Heart left ventricle (tissue), 16 donors: ENCODE data around the gene HS1BP3. TPM values are rescaled to one million over a fixed set of nuclear protein-coding genes. Genes with fewer than 3 reads are reported as not detected.
A peak's percentile ranks its signal among the peaks of the same experiment; 100 is the strongest.

Experiments
- ATAC-seq, 4 donors: fragments of 200-7000 bp; cut with Tn5 transposase; one replicate each; pipeline ENCODE4 v1.9.1; 2020 to 2022; ENCODE audit warnings: moderate library complexity in 4 of 4, mild to moderate bottlenecking in 3 of 4, moderate number of reproducible peaks in 1 of 4
- DNase-seq, 5 donors: peaks; one replicate each; pipeline ENCODE4 v3.0.0-alpha.2; 2020
- H3K27ac ChIP-seq, 12 donors: fragments of 200-600 bp; sonication (generic) in 4 of 12; one replicate each; pipeline versions ENCODE4 v1.5.0 to v1.8.0; 2016 to 2022; ENCODE audit warnings: mild to moderate bottlenecking in 2 of 12
- H3K27me3 ChIP-seq, 9 donors: fragments of 200-600 bp; sonication (generic) in 2 of 9; one replicate each; pipeline versions ENCODE4 v1.5.1 to v1.8.0; 2016 to 2022; ENCODE audit warnings: mild to moderate bottlenecking in 3 of 9
- H3K36me3 ChIP-seq, 9 donors: fragments of 200-600 bp; sonication (generic) in 2 of 9; one replicate each; pipeline versions ENCODE4 v1.5.0 to v1.8.0; 2018 to 2022; ENCODE audit warnings: mild to moderate bottlenecking in 2 of 9
- H3K4me1 ChIP-seq, 12 donors: fragments of 200-600 bp; sonication (generic) in 4 of 12; one replicate each; pipeline versions ENCODE4 v1.5.0 to v1.8.0; 2016 to 2022; ENCODE audit warnings: mild to moderate bottlenecking in 3 of 12
- H3K4me3 ChIP-seq, 12 donors: fragments of 200-600 bp; sonication (generic) in 4 of 12; one replicate each; pipeline versions ENCODE4 v1.5.0 to v1.8.0; 2017 to 2022; ENCODE audit warnings: mild to moderate bottlenecking in 9 of 12, moderate library complexity in 4 of 12
- H3K9me3 ChIP-seq, 12 donors: fragments of 200-600 bp; sonication (generic) in 4 of 12; one replicate each; pipeline versions ENCODE4 v1.5.0 to v1.8.0; 2016 to 2022; ENCODE audit warnings: mild to moderate bottlenecking in 1 of 12
- POLR2A ChIP-seq, 2 donors: fragments of 450-650 bp; IDR thresholded peaks; one replicate each; pipeline ENCODE4 v1.6.1; 2017; ENCODE audit warnings: antibody characterized with exemption in 2 of 2, mild to moderate bottlenecking in 2 of 2, moderate library complexity in 2 of 2
- WGBS, 4 donors: extraction: QIAGEN DNeasy Blood & Tissue Kit in 2 of 4; methylation state at CpG; one replicate each; pipeline versions ENCODE4 v1.1.5 to v1.1.7; 2013 to 2018; 5-methylcytosine and 5-hydroxymethylcytosine counted together
- intact Hi-C, 10 donors: fragments of 100-400 bp; cut with DNase I; formaldehyde crosslinking; loops; one replicate each; pipeline versions ENCODE4 v1.11.1 to v1.14.2; 2022
- polyA plus RNA-seq, 2 donors: library from polyadenylated mRNA; stranded (reverse); fragments of 200-250 nt; gene quantifications; one replicate each; pipeline ENCODE4 v1.2.3, GENCODE V29; 2013
- total RNA-seq, 9 donors: library from RNA; depleted of rRNA in 2 of 9; stranded (reverse); fragments of >200 nt in 2 of 9; fragmentation: NEBNext Ultra II Directional in 3 of 9; extraction: Animal tissue kit (Norgen Biotek cat#: 25700) in 3 of 9; gene quantifications; one replicate each; pipeline versions ENCODE4 v1.1.0 to v1.2.4, GENCODE V29; 2016 to 2023
- TF ChIP-seq, protein P1 (sequence below), 12 donors: fragments of 200-600 bp; sonication (generic) in 4 of 12; IDR thresholded peaks; one replicate each; pipeline versions ENCODE4 v1.5.0 to v1.8.0; 2018 to 2022; ENCODE audit warnings: antibody characterized with exemption in 12 of 12, mild to moderate bottlenecking in 5 of 12
- donor health status: ischemic (EF 13 %, LVEDD 7.1; RV severe dilation, severe dysfunction).
- donor health status: healthy with polysubstance abuse.
- donor health status: DM: no; HTN: yes; CAD: no.
- donor health status: DM: no; HTN: no; CAD: no.
- donor health status: ischemic (EF 25% LVEDD 6.9; RV normal size, moderate dysfunction).
- donor health status: ischemic (EF 25% LVEDD 5.7; RV mildly dilated, moderate dysfunction).
- donor health status: healthy.
- donor health status: DM: yes; HTN: yes; CAD: no.
- donor health status: ischemic (EF 35%, LVEDD 5.7; RV mildly dilated, moderate dysfunction).
- donor health status: nonischemic (EF 11% LVEDD 7.7; RV severe dilation, severe dysfunction).
- donor health status: DM: yes; HTN: yes; CAD: no.
- donor health status: PGD.
- donor health status: ischemic (EF 29% LVEDD 5.4; RV normal size, mild dysfunction).
- donor health status: nonischemic (EF 23%, LVEDD 6.1; RV moderate dilation, normal function).

Gene HS1BP3
- total and polyA plus RNA-seq, 11 donors: 12.7 to 23.7 (median 21.0) TPM

DNA sequence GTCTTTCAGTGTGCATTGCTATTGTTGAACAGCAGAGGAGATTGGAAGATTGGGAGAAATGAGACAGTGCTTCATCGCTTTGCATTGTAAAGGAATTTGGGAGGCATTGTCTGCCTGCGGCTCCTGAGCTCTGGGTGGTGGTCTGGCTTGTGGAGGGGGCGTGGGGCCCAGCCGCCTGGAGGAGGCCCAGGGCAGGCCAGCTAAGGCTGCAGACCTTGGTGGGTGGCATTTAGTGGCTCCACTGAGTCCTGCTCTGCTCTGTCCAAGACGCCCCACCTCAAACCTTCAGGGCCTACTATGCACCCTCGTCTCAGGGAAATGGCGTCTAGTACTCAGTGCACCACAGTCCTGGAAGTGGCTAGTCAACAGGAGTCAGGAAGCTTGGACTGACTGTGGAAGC lies 5.7 kb upstream of the HS1BP3 start:
- intact Hi-C loops: loop anchor here in 2 of 10 donors (5.0 kb wide), 2 partner anchors 171 to 479 kb away; no protein-coding TSS in a partner anchor
- H3K27me3 ChIP-seq: peaks cover 3 to 34% (median 9%) of the 10 kb centered on the region in 9 donors

DNA sequence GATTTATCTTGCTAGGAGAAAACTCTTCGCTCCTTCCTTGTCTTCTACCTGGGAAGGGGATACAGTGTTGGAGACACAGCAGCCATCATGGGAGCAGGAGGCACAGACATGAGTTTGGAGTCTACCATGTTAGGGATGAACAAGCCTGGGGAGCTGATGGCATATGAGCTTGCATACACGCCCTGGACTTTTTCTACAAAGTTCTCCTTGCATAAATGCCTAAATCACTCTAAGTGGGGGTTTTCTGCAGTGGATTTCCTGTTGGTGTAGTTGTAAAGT lies 3.6 kb upstream of the HS1BP3 start:
- Histone ChIP-seq H3K4me1 (peaks cover 4 to 18% (median 15%) of the 10 kb centered on the region in 12 donors), H3K27ac (no peak overlapping the region), H3K4me3 (no peak overlapping the region), H3K9me3 (no peaks in the 10 kb centered on the region), H3K27me3 (peaks cover 0 to 14% (median 3%) of the 10 kb centered on the region in 9 donors), H3K36me3 (no peaks in the 10 kb centered on the region)
- intact Hi-C loops: no loop called here
- no peak for TF ChIP-seq POLR2A (IDR thresholded peaks at IDR 0.05)
- TF ChIP-seq, protein P1, sequence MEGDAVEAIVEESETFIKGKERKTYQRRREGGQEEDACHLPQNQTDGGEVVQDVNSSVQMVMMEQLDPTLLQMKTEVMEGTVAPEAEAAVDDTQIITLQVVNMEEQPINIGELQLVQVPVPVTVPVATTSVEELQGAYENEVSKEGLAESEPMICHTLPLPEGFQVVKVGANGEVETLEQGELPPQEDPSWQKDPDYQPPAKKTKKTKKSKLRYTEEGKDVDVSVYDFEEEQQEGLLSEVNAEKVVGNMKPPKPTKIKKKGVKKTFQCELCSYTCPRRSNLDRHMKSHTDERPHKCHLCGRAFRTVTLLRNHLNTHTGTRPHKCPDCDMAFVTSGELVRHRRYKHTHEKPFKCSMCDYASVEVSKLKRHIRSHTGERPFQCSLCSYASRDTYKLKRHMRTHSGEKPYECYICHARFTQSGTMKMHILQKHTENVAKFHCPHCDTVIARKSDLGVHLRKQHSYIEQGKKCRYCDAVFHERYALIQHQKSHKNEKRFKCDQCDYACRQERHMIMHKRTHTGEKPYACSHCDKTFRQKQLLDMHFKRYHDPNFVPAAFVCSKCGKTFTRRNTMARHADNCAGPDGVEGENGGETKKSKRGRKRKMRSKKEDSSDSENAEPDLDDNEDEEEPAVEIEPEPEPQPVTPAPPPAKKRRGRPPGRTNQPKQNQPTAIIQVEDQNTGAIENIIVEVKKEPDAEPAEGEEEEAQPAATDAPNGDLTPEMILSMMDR (IDR thresholded peaks at IDR 0.05): no peak
- DNase-seq (no peak), ATAC-seq (no peak)
- WGBS, 4 donors: 89 to 100% (median 95%) methylated on average over 2 of the region's 2 CpGs

More for the DNA sequence above, 5.7 kb upstream of the HS1BP3 start:
- Histone ChIP-seq H3K4me1 (peaks cover 0 to 5% (median 3%) of the 10 kb centered on the region in 12 donors), H3K9me3 (no peaks in the 10 kb centered on the region), H3K36me3 (no peaks in the 10 kb centered on the region), H3K4me3 (no peak overlapping the region), H3K27ac (no peak overlapping the region)
- DNase-seq: peak in 1 of 5 donors; percentile 24
- no peak for TF ChIP-seq POLR2A (IDR thresholded peaks at IDR 0.05)
- TF ChIP-seq, protein P1 (IDR thresholded peaks at IDR 0.05): no peak
- no peak for ATAC-seq
- 83 to 93% (median 84%) methylated on average over 6 to 7 of the region's 7 CpGs for WGBS, 4 donors

GRCh38 chr2:20653695-20654534 lies 3.0 kb upstream of the HS1BP3 start:
- intact Hi-C loops: no loop called here
- peaks cover 4 to 24% (median 21%) of the 10 kb centered on the region in 12 donors for H3K4me1 ChIP-seq
- DNase-seq (peak in 2 of 5 donors; percentile 18 to 26), ATAC-seq (no peak)
- H3K27me3 ChIP-seq: peaks cover 0 to 10% (median 0%) of the 10 kb centered on the region in 9 donors
- no peaks in the 10 kb centered on the region for H3K36me3 ChIP-seq
- H3K9me3 ChIP-seq: no peaks in the 10 kb centered on the region
- H3K4me3 ChIP-seq: no peak overlapping the region
- whole genome bisulfite sequencing, 4 donors: 82 to 86% (median 84%) methylated on average over 7 of the region's 7 CpGs
- TF ChIP-seq, protein P1 (IDR thresholded peaks at IDR 0.05): peak in 1 of 12 donors; percentile 11
- no peak for TF ChIP-seq POLR2A (IDR thresholded peaks at IDR 0.05)
- H3K27ac ChIP-seq: no peak overlapping the region

GRCh38 chr2:20652673-20653575 lies 2.0 kb upstream of the HS1BP3 start:
- ATAC-seq (no peak), DNase-seq (peak in 2 of 5 donors; percentile 22 to 53)
- Histone ChIP-seq H3K9me3 (no peaks in the 10 kb centered on the region), H3K27ac (no peak overlapping the region), H3K27me3 (peaks cover 0 to 2% (median 0%) of the 10 kb centered on the region in 9 donors), H3K4me3 (no peak overlapping the region), H3K36me3 (no peaks in the 10 kb centered on the region), H3K4me1 (peaks cover 4 to 33% (median 26%) of the 10 kb centered on the region in 12 donors)
- TF ChIP-seq, protein P1 (IDR thresholded peaks at IDR 0.05): no peak
- TF ChIP-seq POLR2A (IDR thresholded peaks at IDR 0.05): no peak
- intact Hi-C loops: no loop called here
- 96 to 97% (median 97%) methylated on average over 11 of the region's 11 CpGs for WGBS, 4 donors
